ENCODE data around the gene CHRNA4.

DNA sequence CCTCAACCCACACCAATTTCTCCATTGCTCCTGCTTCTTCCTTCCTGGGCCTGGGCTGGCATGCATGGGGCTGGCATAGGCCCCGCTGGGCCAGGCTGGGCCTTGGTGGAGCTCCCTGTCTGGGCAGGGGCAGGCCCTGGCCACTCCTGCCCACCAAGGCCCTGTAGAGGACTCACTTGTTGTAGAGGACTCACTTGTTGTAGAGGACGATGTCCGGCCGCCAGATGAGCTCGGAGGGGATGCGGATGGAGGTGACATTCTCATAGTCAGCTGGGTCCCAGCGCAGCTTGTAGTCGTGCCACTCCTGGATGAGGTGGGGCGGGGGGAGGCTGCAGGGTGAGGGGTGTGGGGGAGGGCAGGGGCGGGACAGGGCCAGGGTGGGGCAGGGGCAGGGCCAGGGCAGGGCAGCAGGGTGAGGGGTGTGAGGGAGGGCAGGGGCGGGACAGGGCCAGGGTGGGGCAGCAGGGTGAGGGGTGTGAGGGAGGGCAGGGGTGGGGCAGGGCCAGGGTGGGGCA lies 5.3 kb downstream of the CHRNA4 start:
- TF ChIP-seq TAF1 (IDR thresholded peaks at IDR 0.05; ENCODE audit: borderline replicate concordance, insufficient read depth, low read length), result no peak
- no peak for TF ChIP-seq POLR2AphosphoS5 (IDR thresholded peaks at IDR 0.05; ENCODE audit: low read depth, low read length)
- TF ChIP-seq REST (IDR thresholded peaks at IDR 0.05; ENCODE audit: insufficient read depth in 1 of 2, low read depth in 2 of 2, low read length in 2 of 2), result no peak

Data from PFSK-1 (cell line).